Adrenal gland (tissue), 5 donors: ENCODE data around the gene MKI67.

Source experiments
- CTCF ChIP-seq, 6 experiments: fragments of 450-650 bp in 4 of 6; fragments of 200-600 bp in 2 of 6; sonication (generic) in 1 of 6; IDR thresholded peaks; 1 replicate in 5 of 6; 2 replicates in 1 of 6; pipeline versions ENCODE4 v1.5.1 to v1.8.0; 2016 to 2021; ENCODE audit warnings: antibody characterized with exemption in 6 of 6, mild to moderate bottlenecking in 2 of 6, moderate library complexity in 1 of 6
- POLR2A ChIP-seq, 2 donors: fragments of 450-650 bp; IDR thresholded peaks; one replicate each; pipeline ENCODE4 v1.6.1; 2017; ENCODE audit warnings: antibody characterized with exemption in 2 of 2, mild to moderate bottlenecking in 2 of 2, moderate library complexity in 1 of 2
- donor health status: DM: no; HTN: no; CAD: no.

- no peak for TF ChIP-seq CTCF (IDR thresholded peaks at IDR 0.05)
- TF ChIP-seq POLR2A (IDR thresholded peaks at IDR 0.05), result no peak
Measured at GRCh38 chr10:128092454-128092853, 33.8 kb downstream of the MKI67 start.
